22Rv1 (cell line): ENCODE measurements around the gene MEAF6.

Experiments used
- CTCF ChIP-seq: fragments of 450-650 bp; IDR thresholded peaks from 2 replicates; pipeline ENCODE4 v1.5.1; 2017; ENCODE audit warnings: mild to moderate bottlenecking
- ZFX ChIP-seq: fragments of 450-650 bp; IDR thresholded peaks from 2 replicates; pipeline ENCODE4 v1.6.1; 2017; ENCODE audit warnings: antibody characterized with exemption, borderline replicate concordance

- no peak for TF ChIP-seq CTCF
- TF ChIP-seq ZFX = no peak
These were observed 66.4 kb downstream of the MEAF6 start for GRCh38 chr1:37448185-37448584.
